ENCODE measurements around the gene RASSF1. TPM values are rescaled to one million over a fixed set of nuclear protein-coding genes. Genes with fewer than 3 reads are reported as not detected.

The RASSF1 gene
- total RNA-seq, 1 experiment from 2014 or later: 29.6 TPM

- Histone ChIP-seq H3K9ac (ENCODE audit: low read length) (peak overlapping the region; percentile 72), H3K27me3 (ENCODE audit: insufficient read depth, low read length) (no peaks in the 10 kb centered on the region), H3K4me2 (ENCODE audit: low read length) (peak overlapping the region; percentile 97), H3K36me3 (ENCODE audit: control insufficient read depth in 1 of 2, insufficient read depth in 2 of 2, low read length in 2 of 2) (no peaks in the 10 kb centered on the region), H3K4me1 (ENCODE audit: control insufficient read depth in 1 of 2, insufficient read depth in 2 of 2, low read length in 2 of 2) (peaks cover 21 to 53% of the 10 kb centered on the region in 2 experiments), H4K20me1 (ENCODE audit: insufficient read depth) (no peaks in the 10 kb centered on the region), H3K79me2 (ENCODE audit: insufficient read depth, low read length) (peaks cover 3% of the 10 kb centered on the region; the same call in 1 of the 2 replicates), H3K9me3 (ENCODE audit: control insufficient read depth in 1 of 2, insufficient read depth in 1 of 2, low read depth in 1 of 2, low read length in 2 of 2) (no peaks in the 10 kb centered on the region), H3K4me3 (replicated peaks in 1 of 2; ENCODE audit: low read depth in 1 of 2, low read length in 2 of 2) (peak overlapping the region; percentile 48 to 92), H3K9me2 (ENCODE audit: insufficient read depth) (no peaks in the 10 kb centered on the region), H2AFZ (ENCODE audit: low read depth, low read length, poor library complexity, severe bottlenecking) (no peak overlapping the region), H3K27ac (ENCODE audit: low read depth, low read length) (peak overlapping the region; percentile 73)
- intact Hi-C loops (cut with micrococcal nuclease): no loop called here
- RAD21 ChIA-PET (ENCODE audit: low non-redundant PET in 1 of 2, low total read pairs in 2 of 2, uncharacterized antibody in 2 of 2, unreplicated experiment in 2 of 2): interaction anchor here (0.8 to 1.3 kb wide), 7 partner anchors 17 to 1179 kb away, joined by 3 to 5 read pairs (median 4); no protein-coding TSS in a partner anchor
- POLR2A ChIA-PET: interaction anchor here (0.6 to 2.0 kb wide), 11 partner anchors 8 to 105 kb away, joined by 3 to 12 read pairs (median 5); partner anchors contain the start of genes GNAI2, IFRD2, RASSF1 and TUSC2
- BruUV-seq (replicated peaks): TSS peak; percentile 92
- TF ChIP-seq EGR1 (IDR thresholded peaks at IDR 0.05; ENCODE audit: low read depth) (no peak), SRF (IDR thresholded peaks at IDR 0.05; ENCODE audit: low read depth) (no peak), ATF3 (IDR thresholded peaks at IDR 0.05) (no peak), REST (IDR thresholded peaks at IDR 0.05; ENCODE audit: low read depth) (no peak), EZH2 (IDR thresholded peaks at IDR 0.05) (no peak), POLR2A (IDR thresholded peaks at IDR 0.05; ENCODE audit: borderline replicate concordance, extremely low read depth, insufficient read depth, insufficient read length) (no peak), SP1 (IDR thresholded peaks at IDR 0.05; ENCODE audit: low read depth) (no peak), ZBTB33 (IDR thresholded peaks at IDR 0.05; ENCODE audit: extremely low read depth, insufficient replicate concordance, low read length) (no peak), RAD21 (IDR thresholded peaks at IDR 0.05; ENCODE audit: low read depth) (no peak), CBX3 (IDR thresholded peaks at IDR 0.05; ENCODE audit: low read depth) (no peak), MAX (IDR thresholded peaks at IDR 0.05) (no peak), TCF7L2 (IDR thresholded peaks at IDR 0.05; ENCODE audit: borderline replicate concordance, extremely low read depth, insufficient read depth, insufficient read length) (no peak)
- ATAC-seq (no peak), DNase-seq (ENCODE audit: low read depth, low spot score) (no peak)
- CTCF ChIA-PET: interaction anchor here (0.9 to 1.4 kb wide), 8 partner anchors 17 to 72 kb away, joined by 3 to 9 read pairs (median 5); partner anchors contain the start of gene TUSC2
These were observed 40.5 kb downstream of the RASSF1 start for GRCh38 chr3:50299929-50300680.
